ENCODE measurements around the gene STRA6. TPM values are rescaled to one million over a fixed set of nuclear protein-coding genes. Genes with fewer than 3 reads are reported as not detected.

STRA6 gene
- total RNA-seq, 4 donors from 2014 or later = 0.19 TPM; not detected in 3

- DNase-seq (ENCODE audit: low spot score) (no peak), ATAC-seq (ENCODE audit: low FRiP score) (no peak)
- no peak for TF ChIP-seq CTCF (IDR thresholded peaks at IDR 0.05)
Observed at GRCh38 chr15:74243431-74243830, 40.8 kb upstream of the STRA6 start.

DNA sequence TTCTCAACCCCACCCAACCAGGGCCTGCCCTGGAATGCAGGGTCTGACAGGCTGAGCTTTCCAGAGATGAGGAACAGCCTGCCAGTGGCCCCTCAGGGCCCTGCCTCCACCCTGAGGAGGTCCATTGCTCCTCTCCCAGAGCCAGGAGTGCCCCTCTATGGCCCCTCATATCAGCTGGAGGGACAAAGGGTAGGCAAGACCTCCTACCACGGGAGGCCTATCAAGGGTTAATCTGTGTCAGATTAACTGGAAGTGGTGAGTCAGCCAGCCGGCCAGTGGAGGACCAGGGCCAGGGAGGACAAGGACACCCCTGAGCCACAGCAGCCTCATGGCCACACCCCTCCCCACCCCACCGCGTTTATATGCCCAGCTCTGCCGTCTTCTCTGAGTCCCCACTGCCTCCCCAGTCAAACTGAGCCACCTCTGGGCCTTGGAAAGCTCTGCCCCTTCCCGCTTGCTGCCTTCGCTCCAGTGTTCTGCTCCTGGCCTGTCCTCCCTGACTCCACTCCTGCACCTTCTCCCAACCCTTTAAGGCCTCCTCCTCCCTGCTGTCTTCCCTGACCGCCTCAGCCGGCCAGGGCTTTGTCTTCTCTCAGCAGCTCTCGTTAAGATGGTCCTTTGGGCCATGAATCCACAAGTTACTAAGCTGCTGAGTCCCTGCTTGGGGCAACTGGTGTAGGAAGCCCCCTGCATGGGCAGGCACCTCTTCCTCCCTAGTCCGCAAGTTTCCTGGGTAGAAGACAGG lies 40.0 kb upstream of the STRA6 start:
- DNase-seq (ENCODE audit: low spot score) (no peak), ATAC-seq (ENCODE audit: low FRiP score) (no peak)
- TF ChIP-seq CTCF (IDR thresholded peaks at IDR 0.05) = no peak

- no peak for DNase-seq (ENCODE audit: low spot score)
- no peak for ATAC-seq (ENCODE audit: low FRiP score)
- no peak for TF ChIP-seq CTCF (IDR thresholded peaks at IDR 0.05)
Observed at GRCh38 chr15:74240897-74241614, 38.5 kb upstream of the STRA6 start.

- DNase-seq (ENCODE audit: low spot score) = peak; percentile 32
- ATAC-seq (ENCODE audit: low FRiP score) = peak; percentile 24
- TF ChIP-seq CTCF (IDR thresholded peaks at IDR 0.05) = no peak
Observed at GRCh38 chr15:74240002-74240568, 37.5 kb upstream of the STRA6 start.

DNA sequence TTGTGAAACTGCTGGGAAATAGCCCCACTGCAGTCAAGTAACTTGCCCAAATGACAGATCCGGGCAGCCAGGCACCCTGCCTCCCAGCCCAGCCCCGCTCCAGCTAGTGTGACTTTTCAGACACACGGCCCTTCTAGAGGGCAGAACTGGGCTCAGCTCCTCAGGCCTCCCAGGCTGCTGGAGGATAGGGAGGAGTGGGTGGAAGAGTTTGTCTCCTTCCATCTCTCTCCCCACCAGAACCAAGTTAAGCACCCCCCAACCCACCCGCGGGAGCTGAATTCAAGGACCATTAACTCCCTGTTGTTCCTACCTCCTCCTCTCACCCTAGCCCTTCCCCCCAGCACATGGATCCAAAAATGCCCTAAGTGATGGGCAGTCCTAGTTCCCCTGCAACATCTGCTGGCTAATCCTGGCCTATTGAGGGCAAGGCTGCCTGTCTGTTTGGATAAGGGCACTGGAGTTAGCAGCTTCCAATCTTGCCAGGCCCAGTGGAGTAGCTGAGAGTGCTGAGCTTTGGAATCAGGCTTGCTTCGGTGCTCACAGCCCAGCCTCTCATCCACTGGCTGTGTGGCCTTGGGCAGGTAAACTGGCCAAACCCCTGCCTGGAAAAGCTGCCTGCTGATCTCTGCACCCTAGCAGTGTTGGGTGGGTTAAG lies 36.6 kb upstream of the STRA6 start:
- TF ChIP-seq CTCF (IDR thresholded peaks at IDR 0.05) = no peak
- ATAC-seq (ENCODE audit: low FRiP score) (no peak), DNase-seq (ENCODE audit: low spot score) (no peak)

- no peak for DNase-seq (ENCODE audit: low spot score)
- ATAC-seq (ENCODE audit: low FRiP score) = no peak
- no peak for TF ChIP-seq CTCF (IDR thresholded peaks at IDR 0.05)
Observed at GRCh38 chr15:74235962-74236361, 33.4 kb upstream of the STRA6 start, which contains the start of gene CCDC33. Gene CCDC33 (plus strand): TSS chr15:74236326. CDS start chr15:74236720, 394 bp downstream.
